ENCODE measurements around the gene TRIM45.

DNA sequence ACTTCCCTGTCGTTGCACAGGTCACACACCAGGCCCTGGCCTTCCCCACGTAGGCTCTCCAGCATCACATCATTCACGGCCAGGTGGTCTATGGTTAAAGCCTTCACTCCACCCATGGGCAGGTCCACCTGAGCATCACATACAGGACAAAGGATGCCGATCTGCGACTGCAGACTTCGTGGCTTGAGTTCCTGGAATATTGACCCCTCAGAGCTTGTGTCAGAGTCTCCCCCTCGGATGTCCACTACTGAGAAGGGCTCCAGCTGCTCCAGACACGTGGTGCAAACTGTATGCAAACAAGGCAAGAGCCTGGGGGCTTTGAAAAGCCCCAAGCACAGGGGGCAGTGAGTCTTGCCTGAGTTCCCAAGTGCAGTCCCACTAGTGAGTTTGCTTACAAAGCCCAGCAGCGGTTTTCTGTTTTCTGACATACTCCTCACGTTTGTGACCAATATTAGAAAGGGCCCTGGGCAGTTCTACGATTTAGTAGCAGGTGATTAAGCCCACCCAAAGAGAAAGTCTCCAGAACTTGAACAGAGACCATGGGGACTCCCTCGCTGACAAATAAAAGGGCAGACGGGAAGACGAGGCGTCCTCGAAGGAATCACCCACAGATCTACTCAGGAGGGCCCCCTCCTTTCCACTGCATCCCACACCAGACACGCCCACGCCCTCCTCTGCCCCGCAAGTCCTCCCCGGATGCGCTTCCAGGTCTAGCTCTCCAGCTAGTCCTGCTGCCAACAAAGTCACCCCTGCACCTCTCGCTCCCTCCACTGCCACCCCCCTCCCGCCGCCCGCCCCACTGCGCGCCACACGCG lies 568 bp downstream of the TRIM45 start:
- TF ChIP-seq, protein P1, sequence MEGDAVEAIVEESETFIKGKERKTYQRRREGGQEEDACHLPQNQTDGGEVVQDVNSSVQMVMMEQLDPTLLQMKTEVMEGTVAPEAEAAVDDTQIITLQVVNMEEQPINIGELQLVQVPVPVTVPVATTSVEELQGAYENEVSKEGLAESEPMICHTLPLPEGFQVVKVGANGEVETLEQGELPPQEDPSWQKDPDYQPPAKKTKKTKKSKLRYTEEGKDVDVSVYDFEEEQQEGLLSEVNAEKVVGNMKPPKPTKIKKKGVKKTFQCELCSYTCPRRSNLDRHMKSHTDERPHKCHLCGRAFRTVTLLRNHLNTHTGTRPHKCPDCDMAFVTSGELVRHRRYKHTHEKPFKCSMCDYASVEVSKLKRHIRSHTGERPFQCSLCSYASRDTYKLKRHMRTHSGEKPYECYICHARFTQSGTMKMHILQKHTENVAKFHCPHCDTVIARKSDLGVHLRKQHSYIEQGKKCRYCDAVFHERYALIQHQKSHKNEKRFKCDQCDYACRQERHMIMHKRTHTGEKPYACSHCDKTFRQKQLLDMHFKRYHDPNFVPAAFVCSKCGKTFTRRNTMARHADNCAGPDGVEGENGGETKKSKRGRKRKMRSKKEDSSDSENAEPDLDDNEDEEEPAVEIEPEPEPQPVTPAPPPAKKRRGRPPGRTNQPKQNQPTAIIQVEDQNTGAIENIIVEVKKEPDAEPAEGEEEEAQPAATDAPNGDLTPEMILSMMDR (conservative IDR thresholded peaks at IDR 0.05; ENCODE audit: low read length) = no peak
- TF ChIP-seq EZH2phosphoT487 (IDR thresholded peaks at IDR 0.05; ENCODE audit: borderline replicate concordance, low read depth, low read length) = no peak

Data from OCI-LY7 (cell line).